Measurements from ENCODE around the gene GPR55.

GPR55 gene

GRCh38 chr2:230879271-230879882 lies 45.7 kb downstream of the GPR55 start:
- DNase-seq (ENCODE audit: low read depth): no peak

GRCh38 chr2:230878599-230879188 lies 46.3 kb downstream of the GPR55 start:
- DNase-seq (ENCODE audit: low read depth): no peak

- no peak for DNase-seq (ENCODE audit: low read depth)
Observed at GRCh38 chr2:230877759-230878598, 47.1 kb downstream of the GPR55 start.

GRCh38 chr2:230877116-230877758 lies 47.8 kb downstream of the GPR55 start:
- DNase-seq (ENCODE audit: low read depth): no peak

GRCh38 chr2:230875347-230876315 lies 49.4 kb downstream of the GPR55 start:
- no peak for DNase-seq (ENCODE audit: low read depth)

GRCh38 chr2:230874876-230875275 lies 50.2 kb downstream of the GPR55 start:
- DNase-seq (ENCODE audit: low read depth): no peak

- DNase-seq (ENCODE audit: low read depth): no peak
Observed at GRCh38 chr2:230874456-230874855, 50.6 kb downstream of the GPR55 start.

- no peak for DNase-seq (ENCODE audit: low read depth)
Observed at GRCh38 chr2:230873661-230874401, 51.2 kb downstream of the GPR55 start.

GRCh38 chr2:230872968-230873660 lies 51.9 kb downstream of the GPR55 start:
- no peak for DNase-seq (ENCODE audit: low read depth)

- DNase-seq (ENCODE audit: low read depth): no peak
Observed at GRCh38 chr2:230872151-230872967, 52.7 kb downstream of the GPR55 start.

GRCh38 chr2:230871361-230872150 lies 53.5 kb downstream of the GPR55 start:
- no peak for DNase-seq (ENCODE audit: low read depth)

GRCh38 chr2:230870544-230871360 lies 54.3 kb downstream of the GPR55 start:
- no peak for DNase-seq (ENCODE audit: low read depth)

GRCh38 chr2:230869914-230870543 lies 55.0 kb downstream of the GPR55 start:
- DNase-seq (ENCODE audit: low read depth): no peak

GRCh38 chr2:230868947-230869913 lies 55.8 kb downstream of the GPR55 start:
- no peak for DNase-seq (ENCODE audit: low read depth)

- DNase-seq (ENCODE audit: low read depth): no peak
Observed at GRCh38 chr2:230868161-230868946, 56.7 kb downstream of the GPR55 start.

Measured in GM04504 (cell line).